ENCODE results near the gene NPAS3. TPM values are rescaled to one million over a fixed set of nuclear protein-coding genes. Genes with fewer than 3 reads are reported as not detected.

The NPAS3 gene
- total RNA-seq, 1 donor from 2014 or later = 2.5 TPM

GRCh38 chr14:33290641-33291040 lies 352.0 kb downstream of the NPAS3 start:
- no peak for TF ChIP-seq CTCF (IDR thresholded peaks at IDR 0.05; ENCODE audit: borderline replicate concordance)
- intact Hi-C loops (cut with micrococcal nuclease) = no loop called here
- no peak overlapping the region for H3K4me3 ChIP-seq

GRCh38 chr14:33291529-33292104 lies 352.9 kb downstream of the NPAS3 start:
- Histone ChIP-seq H3K4me3 (no peak overlapping the region), H3K36me3 (no peaks in the 10 kb centered on the region), H3K27ac (replicated peaks) (no peak overlapping the region), H3K4me1 (no peaks in the 10 kb centered on the region), H3K9me3 (replicated peaks) (no peaks in the 10 kb centered on the region), H3K27me3 (ENCODE audit: low read depth) (no peaks in the 10 kb centered on the region)
- intact Hi-C loops (cut with micrococcal nuclease) = no loop called here
- no peak for TF ChIP-seq CTCF (IDR thresholded peaks at IDR 0.05; ENCODE audit: borderline replicate concordance)
- DNase-seq = no peak

More at GRCh38 chr14:33290641-33291040, 352.0 kb downstream of the NPAS3 start:
- Histone ChIP-seq H3K27ac (replicated peaks) (no peak overlapping the region), H3K4me1 (no peaks in the 10 kb centered on the region), H3K9me3 (replicated peaks) (no peaks in the 10 kb centered on the region), H3K27me3 (ENCODE audit: low read depth) (no peaks in the 10 kb centered on the region), H3K36me3 (no peaks in the 10 kb centered on the region)
- DNase-seq = no peak

GRCh38 chr14:33294419-33294818 lies 355.7 kb downstream of the NPAS3 start:
- Histone ChIP-seq H3K4me1 (no peaks in the 10 kb centered on the region), H3K4me3 (no peak overlapping the region), H3K27me3 (ENCODE audit: low read depth) (no peaks in the 10 kb centered on the region), H3K9me3 (replicated peaks) (no peaks in the 10 kb centered on the region), H3K27ac (replicated peaks) (no peak overlapping the region), H3K36me3 (no peaks in the 10 kb centered on the region)
- DNase-seq = no peak
- TF ChIP-seq CTCF (IDR thresholded peaks at IDR 0.05; ENCODE audit: borderline replicate concordance) = no peak
- intact Hi-C loops (cut with micrococcal nuclease) = no loop called here

- H3K36me3 ChIP-seq = no peaks in the 10 kb centered on the region
- no peak for TF ChIP-seq CTCF (IDR thresholded peaks at IDR 0.05; ENCODE audit: borderline replicate concordance)
- no peaks in the 10 kb centered on the region for H3K9me3 ChIP-seq (replicated peaks)
- no peak overlapping the region for H3K27ac ChIP-seq (replicated peaks)
- no peak overlapping the region for H3K4me3 ChIP-seq
- no peaks in the 10 kb centered on the region for H3K4me1 ChIP-seq
- no peaks in the 10 kb centered on the region for H3K27me3 ChIP-seq (ENCODE audit: low read depth)
- DNase-seq = no peak
- intact Hi-C loops (cut with micrococcal nuclease) = no loop called here
Measured at GRCh38 chr14:33297565-33297964, 358.9 kb downstream of the NPAS3 start.

GRCh38 chr14:33307691-33308251 lies 369.1 kb downstream of the NPAS3 start:
- Histone ChIP-seq H3K27ac (replicated peaks) (no peak overlapping the region), H3K27me3 (ENCODE audit: low read depth) (no peaks in the 10 kb centered on the region), H3K9me3 (replicated peaks) (no peaks in the 10 kb centered on the region), H3K36me3 (no peaks in the 10 kb centered on the region), H3K4me1 (no peaks in the 10 kb centered on the region), H3K4me3 (no peak overlapping the region)
- intact Hi-C loops (cut with micrococcal nuclease) = no loop called here
- DNase-seq = no peak
- TF ChIP-seq CTCF (IDR thresholded peaks at IDR 0.05; ENCODE audit: borderline replicate concordance) = no peak
